Tibial nerve (tissue), 3 donors: ENCODE measurements around the gene ABLIM3.

Experiments used
- CTCF ChIP-seq, 5 experiments: fragments of 200-600 bp in 3 of 5; fragments of 450-650 bp in 2 of 5; sonication (generic) in 3 of 5; IDR thresholded peaks; one replicate each; pipeline ENCODE4 v1.5.1; 2016 to 2019; ENCODE audit warnings: antibody characterized with exemption in 5 of 5, mild to moderate bottlenecking in 3 of 5, moderate library complexity in 2 of 5
- POLR2A ChIP-seq, 2 donors: fragments of 450-650 bp; IDR thresholded peaks; one replicate each; pipeline ENCODE4 v1.6.1; 2017; ENCODE audit warnings: antibody characterized with exemption in 2 of 2, mild to moderate bottlenecking in 2 of 2, moderate library complexity in 2 of 2

- TF ChIP-seq CTCF (IDR thresholded peaks at IDR 0.05): no peak
- no peak for TF ChIP-seq POLR2A (IDR thresholded peaks at IDR 0.05)
Measured at GRCh38 chr5:149251546-149251945, 110.3 kb downstream of the ABLIM3 start.
